ENCODE measurements around the gene PTPRN2. TPM values are rescaled to one million over a fixed set of nuclear protein-coding genes. Genes with fewer than 3 reads are reported as not detected.

Gene PTPRN2
- total and polyA plus RNA-seq, 8 donors, result 4.9 to 136 (median 46.8) TPM

DNA sequence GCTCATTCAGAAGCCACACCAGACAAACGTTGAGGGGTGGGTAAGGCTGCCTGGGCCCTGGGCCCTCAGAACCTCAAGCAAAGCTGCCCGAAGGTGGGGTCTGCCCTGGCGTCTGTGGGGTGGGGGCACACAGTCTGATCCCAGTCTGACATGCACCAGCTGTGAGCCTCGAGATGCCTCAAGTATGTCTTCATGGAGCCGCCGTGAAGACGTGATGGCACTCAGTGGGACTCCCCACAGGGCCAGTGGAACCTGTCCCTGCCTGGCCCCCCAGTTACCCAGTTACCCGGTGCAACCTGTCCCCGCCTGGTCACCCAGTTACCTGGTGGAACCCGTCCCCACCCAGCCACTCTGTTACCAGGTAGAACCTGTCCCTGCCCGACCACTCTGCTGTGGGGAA, 351.2 kb downstream of the PTPRN2 start:
- no peaks in the 10 kb centered on the region for H3K4me1 ChIP-seq
- peak in 1 of 2 donors; percentile 21 for DNase-seq

DNA sequence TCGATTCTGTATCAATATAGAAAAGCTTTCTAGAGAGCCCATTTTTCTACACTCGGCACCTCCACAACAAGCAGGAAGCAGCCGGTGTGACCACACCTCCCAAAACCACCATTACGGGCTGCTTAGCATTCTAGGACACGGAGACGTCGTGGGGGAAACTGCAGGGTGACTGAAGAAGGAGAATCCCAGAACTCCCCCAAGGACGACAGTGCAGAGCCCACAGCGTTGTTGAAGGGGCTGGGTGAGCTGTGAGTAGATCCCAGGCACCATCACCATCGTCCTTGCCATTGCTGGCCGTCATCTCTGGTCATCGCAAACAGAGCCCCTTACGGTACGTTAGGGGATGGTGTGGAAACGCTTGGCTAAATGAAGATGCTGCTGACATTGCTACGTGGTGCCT, 351.8 kb downstream of the PTPRN2 start:
- WGBS, 5 donors, result 84 to 90% (median 89%) methylated on average over 14 to 16 of the region's 16 CpGs
- peaks cover 0 to 11% (median 8%) of the 10 kb centered on the region in 4 donors for H3K9me3 ChIP-seq
- no peak overlapping the region for H3K27ac ChIP-seq
- TF ChIP-seq, protein P1, sequence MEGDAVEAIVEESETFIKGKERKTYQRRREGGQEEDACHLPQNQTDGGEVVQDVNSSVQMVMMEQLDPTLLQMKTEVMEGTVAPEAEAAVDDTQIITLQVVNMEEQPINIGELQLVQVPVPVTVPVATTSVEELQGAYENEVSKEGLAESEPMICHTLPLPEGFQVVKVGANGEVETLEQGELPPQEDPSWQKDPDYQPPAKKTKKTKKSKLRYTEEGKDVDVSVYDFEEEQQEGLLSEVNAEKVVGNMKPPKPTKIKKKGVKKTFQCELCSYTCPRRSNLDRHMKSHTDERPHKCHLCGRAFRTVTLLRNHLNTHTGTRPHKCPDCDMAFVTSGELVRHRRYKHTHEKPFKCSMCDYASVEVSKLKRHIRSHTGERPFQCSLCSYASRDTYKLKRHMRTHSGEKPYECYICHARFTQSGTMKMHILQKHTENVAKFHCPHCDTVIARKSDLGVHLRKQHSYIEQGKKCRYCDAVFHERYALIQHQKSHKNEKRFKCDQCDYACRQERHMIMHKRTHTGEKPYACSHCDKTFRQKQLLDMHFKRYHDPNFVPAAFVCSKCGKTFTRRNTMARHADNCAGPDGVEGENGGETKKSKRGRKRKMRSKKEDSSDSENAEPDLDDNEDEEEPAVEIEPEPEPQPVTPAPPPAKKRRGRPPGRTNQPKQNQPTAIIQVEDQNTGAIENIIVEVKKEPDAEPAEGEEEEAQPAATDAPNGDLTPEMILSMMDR (IDR thresholded peaks at IDR 0.05), result no peak
- TF ChIP-seq POLR2A (IDR thresholded peaks at IDR 0.05), result no peak
- TF ChIP-seq EP300 (IDR thresholded peaks at IDR 0.05), result no peak
- TF ChIP-seq POLR2AphosphoS5 (IDR thresholded peaks at IDR 0.05), result no peak
- no peak for DNase-seq
- no peaks in the 10 kb centered on the region for H3K4me1 ChIP-seq
- no peaks in the 10 kb centered on the region for H3K36me3 ChIP-seq
- intact Hi-C loops (cut with DNase I; ENCODE audit: low total_unique reads), result no loop called here
- no peaks in the 10 kb centered on the region for H3K27me3 ChIP-seq
- H3K4me3 ChIP-seq, result no peak overlapping the region

More for the DNA sequence above, 351.2 kb downstream of the PTPRN2 start:
- peaks cover 0 to 8% (median 4%) of the 10 kb centered on the region in 4 donors for H3K9me3 ChIP-seq
- WGBS, 5 donors, result 79 to 92% (median 90%) methylated on average over 10 to 11 of the region's 11 CpGs
- H3K4me3 ChIP-seq, result no peak overlapping the region
- TF ChIP-seq EP300 (IDR thresholded peaks at IDR 0.05) (no peak), POLR2AphosphoS5 (IDR thresholded peaks at IDR 0.05) (no peak), POLR2A (IDR thresholded peaks at IDR 0.05) (no peak)
- TF ChIP-seq, protein P1 (IDR thresholded peaks at IDR 0.05), result no peak
- no peaks in the 10 kb centered on the region for H3K36me3 ChIP-seq
- no peak overlapping the region for H3K27ac ChIP-seq
- no peaks in the 10 kb centered on the region for H3K27me3 ChIP-seq
- intact Hi-C loops (cut with DNase I; ENCODE audit: low total_unique reads), result no loop called here

DNA sequence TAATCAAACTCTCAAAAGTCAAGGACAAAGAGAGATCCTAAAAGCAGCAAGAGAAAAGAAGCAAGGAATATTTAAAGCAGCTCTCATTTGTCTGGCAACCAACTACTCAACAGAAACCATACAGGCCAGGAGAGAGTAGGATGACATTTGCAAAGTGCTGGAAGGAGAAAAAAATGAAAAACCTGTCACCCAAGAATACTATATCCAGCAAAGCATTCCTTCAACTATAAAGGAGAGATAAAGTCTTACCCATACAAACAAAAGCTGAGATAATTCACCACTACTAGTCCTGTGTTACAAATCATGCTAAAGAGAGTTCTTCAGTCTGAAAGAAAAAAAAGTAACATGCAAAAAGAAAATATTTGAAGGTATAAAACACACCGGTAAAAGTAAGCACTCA, 357.7 kb downstream of the PTPRN2 start:
- Histone ChIP-seq H3K4me1 (no peaks in the 10 kb centered on the region), H3K36me3 (no peaks in the 10 kb centered on the region), H3K27me3 (no peaks in the 10 kb centered on the region), H3K4me3 (no peak overlapping the region), H3K27ac (no peak overlapping the region), H3K9me3 (peaks cover 0 to 27% (median 25%) of the 10 kb centered on the region in 4 donors)
- TF ChIP-seq POLR2AphosphoS5 (IDR thresholded peaks at IDR 0.05), result no peak
- TF ChIP-seq POLR2A (IDR thresholded peaks at IDR 0.05), result no peak
- TF ChIP-seq, protein P1 (IDR thresholded peaks at IDR 0.05), result no peak
- 90 to 100% (median 98%) methylated on average over 1 of the region's 1 CpG for WGBS, 5 donors
- DNase-seq, result no peak
- intact Hi-C loops (cut with DNase I; ENCODE audit: low total_unique reads), result no loop called here

DNA sequence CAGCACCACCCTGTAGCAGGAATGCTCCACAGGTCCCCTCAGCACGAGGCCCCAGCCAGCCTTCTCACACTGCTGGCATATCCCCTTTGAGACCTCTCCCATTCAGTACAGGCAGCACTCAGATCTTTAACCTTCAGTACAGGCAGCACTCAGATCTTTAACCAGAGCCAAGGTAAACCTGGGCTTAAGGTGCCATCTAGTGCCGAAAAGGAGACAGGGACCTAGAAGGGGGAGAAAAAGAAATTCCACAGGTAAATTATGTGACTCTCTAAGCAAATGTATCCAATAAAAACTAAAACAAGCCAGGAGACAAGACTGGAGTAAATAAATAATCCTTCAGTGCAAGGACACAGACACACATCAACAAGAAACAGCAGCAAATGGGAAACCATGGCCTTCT, 358.6 kb downstream of the PTPRN2 start:
- peaks cover 0 to 27% (median 25%) of the 10 kb centered on the region in 4 donors for H3K9me3 ChIP-seq
- no peaks in the 10 kb centered on the region for H3K27me3 ChIP-seq
- intact Hi-C loops (cut with DNase I; ENCODE audit: low total_unique reads), result no loop called here
- H3K36me3 ChIP-seq, result no peaks in the 10 kb centered on the region
- DNase-seq, result no peak
- no peak overlapping the region for H3K27ac ChIP-seq
- 40 to 63% (median 48%) methylated on average over 2 of the region's 2 CpGs for WGBS, 5 donors
- no peaks in the 10 kb centered on the region for H3K4me1 ChIP-seq
- H3K4me3 ChIP-seq, result no peak overlapping the region
- TF ChIP-seq POLR2AphosphoS5 (IDR thresholded peaks at IDR 0.05) (no peak), POLR2A (IDR thresholded peaks at IDR 0.05) (no peak), EP300 (IDR thresholded peaks at IDR 0.05) (no peak)
- TF ChIP-seq, protein P1 (IDR thresholded peaks at IDR 0.05), result no peak
